GM12872 (cell line): ENCODE data around the gene FOSL2.

Experiments
- CTCF ChIP-seq: IDR thresholded peaks from 3 replicates; pipeline ENCODE4 v1.5.1; 2011; ENCODE audit warnings: low read depth, mild to moderate bottlenecking, low read length, moderate library complexity; ENCODE audit not compliant: insufficient read depth

Gene FOSL2

GRCh38 chr2:28407131-28407975 lies 14.7 kb downstream of the FOSL2 start:
- no peak for TF ChIP-seq CTCF

GRCh38 chr2:28407976-28408690 lies 15.5 kb downstream of the FOSL2 start:
- no peak for TF ChIP-seq CTCF

GRCh38 chr2:28408764-28409599 lies 16.3 kb downstream of the FOSL2 start:
- no peak for TF ChIP-seq CTCF

GRCh38 chr2:28411166-28411755 lies 18.6 kb downstream of the FOSL2 start:
- no peak for TF ChIP-seq CTCF

GRCh38 chr2:28411956-28412609 lies 19.4 kb downstream of the FOSL2 start:
- no peak for TF ChIP-seq CTCF

GRCh38 chr2:28412625-28413151 lies 20.0 kb downstream of the FOSL2 start:
- TF ChIP-seq CTCF, result no peak
